ENCODE data around the gene DCUN1D5. TPM values are rescaled to one million over a fixed set of nuclear protein-coding genes. Genes with fewer than 3 reads are reported as not detected.
"Not testable (repeated sequence)": the region's sequence is repeated elsewhere in the genome, so short reads cannot be mapped to it uniquely, and the experiment has no call there.

Gene DCUN1D5
- total and polyA plus RNA-seq, 2 experiments from 2014 or later = 136 to 189 TPM

GRCh38 chr11:103029401-103029800, 62.6 kb downstream of the DCUN1D5 start:
- ATAC-seq (no peak), DNase-seq (ENCODE audit: low spot score) (no peak)
- Histone ChIP-seq H3F3A (replicated peaks; ENCODE audit: low read depth) (no peaks in the 10 kb centered on the region), H3K4me2 (no peak overlapping the region), H4K20me1 (replicated peaks; ENCODE audit: insufficient read depth) (no peaks in the 10 kb centered on the region), H3K27ac (ENCODE audit: low read depth) (no peak overlapping the region), H3K9me2 (ENCODE audit: insufficient read depth) (no peaks in the 10 kb centered on the region), H2AFZ (no peak overlapping the region), H3K36me3 (ENCODE audit: insufficient read depth) (no peaks in the 10 kb centered on the region), H3K79me2 (replicated peaks; ENCODE audit: insufficient read depth) (no peaks in the 10 kb centered on the region), H3K27me3 (ENCODE audit: insufficient read depth) (no peaks in the 10 kb centered on the region), H3K4me1 (ENCODE audit: insufficient read depth) (no peaks in the 10 kb centered on the region), H3K4me3 (no peak overlapping the region)
- Mint-ChIP-seq H3K9me3 (peaks cover 3% of the 10 kb centered on the region; the same call in 1 of the 3 replicates), H3K36me3 (ENCODE audit: low read depth) (no peaks in the 10 kb centered on the region), H3K27ac (no peak overlapping the region), H3K27me3 (ENCODE audit: insufficient read depth, low read depth, poor library complexity) (no peaks in the 10 kb centered on the region), H3K4me3 (no peak overlapping the region), H3K4me1 (no peaks in the 10 kb centered on the region)
- TF ChIP-seq POLR2AphosphoS5 (IDR thresholded peaks at IDR 0.05; ENCODE audit: low read depth) (no peak), NANOG (IDR thresholded peaks at IDR 0.05; ENCODE audit: borderline replicate concordance) (no peak), CREB1 (CRISPR knock-in tag; IDR thresholded peaks at IDR 0.05; ENCODE audit: low read depth) (no peak), REST (IDR thresholded peaks at IDR 0.05; ENCODE audit: unreplicated experiment) (no peak), ZNF114 (CRISPR knock-in tag; IDR thresholded peaks at IDR 0.05) (no peak), JUNB (IDR thresholded peaks at IDR 0.05; ENCODE audit: unreplicated experiment) (no peak), ZNF462 (CRISPR knock-in tag; IDR thresholded peaks at IDR 0.05) (no peak), ZNF331 (CRISPR knock-in tag; IDR thresholded peaks at IDR 0.05; ENCODE audit: low read depth) (no peak), EZH2 (IDR thresholded peaks at IDR 0.05; ENCODE audit: low read depth, unreplicated experiment) (no peak)

GRCh38 chr11:103028304-103029020, 63.5 kb downstream of the DCUN1D5 start:
- H3K4me2 ChIP-seq; H3K27me3 Mint-ChIP-seq (ENCODE audit: insufficient read depth, low read depth, poor library complexity); H3K9me2 ChIP-seq (ENCODE audit: insufficient read depth); H3K27ac ChIP-seq (ENCODE audit: low read depth); H3K4me1 ChIP-seq (ENCODE audit: insufficient read depth); H4K20me1 ChIP-seq (replicated peaks; ENCODE audit: insufficient read depth); H3K27me3 ChIP-seq (ENCODE audit: insufficient read depth); H3K27ac Mint-ChIP-seq; H3K4me1 Mint-ChIP-seq; H3K4me3 ChIP-seq; H3F3A ChIP-seq (replicated peaks; ENCODE audit: low read depth); H3K9me3 Mint-ChIP-seq; H3K79me2 ChIP-seq (replicated peaks; ENCODE audit: insufficient read depth); H2AFZ ChIP-seq; ATAC-seq; DNase-seq (ENCODE audit: low spot score); H3K4me3 Mint-ChIP-seq; H3K36me3 ChIP-seq (ENCODE audit: insufficient read depth); H3K36me3 Mint-ChIP-seq (ENCODE audit: low read depth): not testable (repeated sequence)
